GM12878 (cell line): Measurements from ENCODE around the gene MAST4.

Experiments
- ASH2L ChIP-seq: fragments of 300-600, 200-600 bp; sonication (generic); IDR thresholded peaks from 2 replicates; pipeline ENCODE4 v1.6.1; 2017; ENCODE audit warnings: low read depth, mild to moderate bottlenecking, borderline replicate concordance
- CBX5 ChIP-seq: sonication (generic); IDR thresholded peaks from 2 replicates; pipeline ENCODE4 v1.6.1; 2016; ENCODE audit warnings: low read depth, moderate library complexity, mild to moderate bottlenecking, inconsistent platforms
- CTCF ChIP-seq, 3 experiments: IDR thresholded peaks in 2 of 3; conservative IDR thresholded peaks in 1 of 3; 2 replicates each; pipeline ENCODE4 v1.5.1; 2011; ENCODE audit warnings: low read depth in 3 of 3, low read length in 3 of 3, mild to moderate bottlenecking in 3 of 3, control low read depth in 2 of 3, moderate library complexity in 2 of 3, inconsistent platforms in 1 of 3, mixed read lengths in 1 of 3; ENCODE audit not compliant: control insufficient read depth in 2 of 3, insufficient read depth in 1 of 3; ENCODE audit errors: extremely low read depth in 1 of 3
- IRF3 ChIP-seq: fragments of 450-650 bp; IDR thresholded peaks from 2 replicates; pipeline ENCODE4 v1.6.1; 2014; ENCODE audit warnings: mild to moderate bottlenecking
- POLR2A ChIP-seq: IDR thresholded peaks from 2 replicates; pipeline ENCODE4 v1.6.1; 2011; ENCODE audit warnings: low read depth, mild to moderate bottlenecking, low read length
- POLR2AphosphoS5 ChIP-seq: IDR thresholded peaks from 2 replicates; pipeline ENCODE4 v1.6.1; 2011; ENCODE audit warnings: mild to moderate bottlenecking, low read length, inconsistent platforms
- SKIL ChIP-seq: fragments of 450-650 bp; IDR thresholded peaks from 2 replicates; pipeline ENCODE4 v1.6.1; 2017; ENCODE audit warnings: mild to moderate bottlenecking, low read depth, inconsistent platforms; ENCODE audit not compliant: poor library complexity, severe bottlenecking
- TF ChIP-seq, protein P1 (sequence below): IDR thresholded peaks from 2 replicates; pipeline ENCODE4 v1.6.1; 2012; ENCODE audit warnings: low read depth, low read length, improper control_type of control experiment

GRCh38 chr5:66851306-66851705 is 255.1 kb downstream of the MAST4 start:
- TF ChIP-seq SKIL = no peak
- TF ChIP-seq CBX5 = no peak
- TF ChIP-seq POLR2AphosphoS5 = no peak
- TF ChIP-seq ASH2L = no peak
- no peak for TF ChIP-seq POLR2A
- TF ChIP-seq, protein P1, sequence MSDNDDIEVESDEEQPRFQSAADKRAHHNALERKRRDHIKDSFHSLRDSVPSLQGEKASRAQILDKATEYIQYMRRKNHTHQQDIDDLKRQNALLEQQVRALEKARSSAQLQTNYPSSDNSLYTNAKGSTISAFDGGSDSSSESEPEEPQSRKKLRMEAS = no peak
- no peak for TF ChIP-seq IRF3
- no peak for TF ChIP-seq CTCF (IDR thresholded peaks at IDR 0.05 in 2 of 3, conservative IDR thresholded peaks at IDR 0.05 in 1 of 3; ENCODE audit: control insufficient read depth in 2 of 3, extremely low read depth in 1 of 3, insufficient read depth in 1 of 3, low read depth in 3 of 3, low read length in 3 of 3)
